Left renal cortex interstitium (tissue), 4 donors: ENCODE results near the gene PRF1. TPM values are rescaled to one million over a fixed set of nuclear protein-coding genes. Genes with fewer than 3 reads are reported as not detected.
"Not testable (repeated sequence)": the region's sequence is repeated elsewhere in the genome, so short reads cannot be mapped to it uniquely, and the experiment has no call there.

Source experiments
- DNase-seq, 4 donors: peaks; one replicate each; pipeline ENCODE4 v3.0.0-alpha.2; 2013; ENCODE audit warnings: low read depth in 4 of 4, low spot score in 2 of 4, missing footprints in 1 of 4
- polyA plus RNA-seq, 4 donors: library from polyadenylated mRNA; unstranded; fragments of 120-200 nt; gene quantifications; one replicate each; pipeline ENCODE4 v1.2.1, GENCODE V29; 2013; ENCODE audit not compliant: insufficient read length in 4 of 4

Gene PRF1
- 1 to 10 TPM in 1 of 4 donors, under 1 TPM in 3; 0.33 to 1.1 (median 0.67) TPM for polyA plus RNA-seq

DNA sequence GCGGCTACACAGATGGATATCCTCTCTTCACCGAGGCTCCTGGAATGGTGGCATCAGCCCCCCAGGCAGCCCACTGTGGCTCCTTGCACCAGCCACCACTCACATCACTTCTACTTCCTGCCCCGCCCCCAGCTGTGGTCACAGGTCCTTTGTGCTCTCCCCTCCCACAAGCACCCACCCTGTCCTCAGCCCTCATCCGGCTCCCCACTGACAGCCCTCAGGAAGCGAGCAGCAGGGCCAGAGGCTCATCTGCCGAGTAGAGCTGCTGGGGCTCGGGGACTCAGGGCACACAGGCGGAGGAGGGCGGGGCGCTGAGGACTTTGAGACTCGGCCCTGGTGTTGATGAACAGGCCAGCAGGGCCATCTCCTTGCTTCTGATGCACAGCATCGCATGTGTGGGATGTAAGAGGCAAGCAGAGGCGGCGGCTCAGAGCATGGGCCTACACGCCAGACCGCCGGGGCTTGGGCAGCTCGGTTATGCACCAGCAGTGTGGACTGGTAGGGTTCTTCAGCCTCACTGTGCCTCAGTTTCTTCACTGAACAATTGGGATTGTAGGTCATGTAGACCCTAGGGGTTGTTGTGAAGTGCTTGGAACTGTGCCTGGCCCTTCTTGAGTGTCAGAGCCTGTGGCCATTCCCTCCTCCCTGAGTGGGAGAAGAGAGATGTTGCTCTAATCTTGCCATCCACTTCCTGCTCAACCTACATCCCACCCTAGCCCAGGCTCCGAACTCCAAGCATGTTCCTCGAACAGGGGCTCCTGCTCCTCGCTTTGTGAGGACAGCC is at the start of gene PRF1:
TSS of gene PRF1 (minus strand) at position 77 of the 784 bp plus-strand sequence. CDS start 1,839 bp downstream, outside the sequence.
- no peak for DNase-seq

DNA sequence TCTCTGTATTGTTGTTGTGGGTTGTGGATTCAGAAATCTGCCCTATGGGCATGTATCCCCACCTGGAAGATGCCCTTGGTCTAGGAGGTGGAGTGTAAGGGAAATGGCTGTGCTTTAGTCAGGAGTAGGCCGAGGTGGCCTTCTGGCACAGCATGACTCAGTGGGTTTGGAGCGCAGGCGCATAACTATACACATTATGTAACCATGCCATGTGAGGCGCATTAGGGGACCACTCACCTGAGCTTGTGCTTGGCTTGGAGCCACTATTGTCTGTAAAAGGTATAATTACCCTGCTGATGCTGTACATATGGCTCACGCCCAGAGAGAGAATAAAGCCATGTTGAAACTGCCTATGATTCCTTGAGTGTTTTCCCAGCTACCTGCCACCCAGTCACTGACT is 49.1 kb upstream of the PRF1 start:
- DNase-seq: no peak

DNA sequence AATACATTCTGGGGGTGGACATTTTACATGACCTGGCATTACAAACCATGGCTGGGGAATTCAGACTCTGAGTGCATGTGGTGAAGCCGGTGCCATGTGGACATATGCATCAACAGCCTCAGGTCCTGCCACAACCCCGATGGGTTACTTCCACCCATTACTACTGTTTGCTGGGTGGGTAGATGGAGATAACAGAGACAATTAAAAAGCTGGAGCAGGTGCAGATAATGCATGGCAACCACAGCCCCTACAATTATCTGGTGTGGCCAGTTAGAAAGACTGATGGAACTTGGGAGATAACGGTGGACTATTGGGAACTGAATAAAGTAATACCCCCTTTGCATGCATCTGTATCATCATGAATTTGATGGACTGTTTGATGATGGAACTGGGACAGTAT is 48.2 kb upstream of the PRF1 start:
- no peak for DNase-seq

- no peak for DNase-seq
These were observed 47.6 kb upstream of the PRF1 start for GRCh38 chr10:70650104-70650503.

DNA sequence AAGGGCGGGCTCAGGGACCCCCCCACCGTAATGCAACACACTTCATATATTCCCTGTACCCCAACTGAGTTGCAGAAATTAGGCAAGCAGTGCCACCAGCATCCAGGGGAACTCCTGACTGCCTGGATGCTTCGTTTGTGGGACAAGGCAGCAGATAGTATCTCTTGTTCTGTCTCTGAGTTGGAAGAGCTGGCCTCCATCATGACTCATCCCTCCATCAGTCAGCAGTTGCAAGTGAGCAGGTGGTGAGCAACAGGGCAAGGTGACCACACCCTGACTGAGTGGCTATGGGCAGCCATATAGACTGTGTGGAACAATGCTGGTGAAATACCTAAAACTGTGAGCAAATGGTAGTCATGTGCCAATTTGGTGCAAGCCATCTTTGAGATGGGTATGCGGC is 47.0 kb upstream of the PRF1 start:
- DNase-seq: no peak

DNA sequence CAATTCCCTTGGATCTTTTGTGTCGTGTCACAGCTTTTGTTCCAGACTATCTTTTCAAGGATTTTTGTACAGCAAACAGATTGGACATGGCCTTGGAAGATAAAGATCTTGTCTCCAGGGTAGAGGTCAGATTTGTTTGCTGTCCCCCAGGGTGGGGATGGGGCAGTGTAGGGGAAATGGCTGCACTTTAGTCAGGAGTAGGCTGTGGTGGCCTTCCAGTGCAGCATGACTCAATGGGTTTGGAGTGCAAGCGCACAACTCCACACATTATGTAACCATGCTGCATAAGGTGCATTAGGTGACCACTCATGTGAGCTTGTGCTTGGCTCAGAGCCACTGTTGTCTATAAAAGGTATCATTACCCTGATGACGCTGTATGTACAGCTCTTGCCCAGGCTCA is 45.9 kb upstream of the PRF1 start:
- no peak for DNase-seq

- DNase-seq: no peak
These were observed 44.5 kb upstream of the PRF1 start for GRCh38 chr10:70647086-70647485.

DNA sequence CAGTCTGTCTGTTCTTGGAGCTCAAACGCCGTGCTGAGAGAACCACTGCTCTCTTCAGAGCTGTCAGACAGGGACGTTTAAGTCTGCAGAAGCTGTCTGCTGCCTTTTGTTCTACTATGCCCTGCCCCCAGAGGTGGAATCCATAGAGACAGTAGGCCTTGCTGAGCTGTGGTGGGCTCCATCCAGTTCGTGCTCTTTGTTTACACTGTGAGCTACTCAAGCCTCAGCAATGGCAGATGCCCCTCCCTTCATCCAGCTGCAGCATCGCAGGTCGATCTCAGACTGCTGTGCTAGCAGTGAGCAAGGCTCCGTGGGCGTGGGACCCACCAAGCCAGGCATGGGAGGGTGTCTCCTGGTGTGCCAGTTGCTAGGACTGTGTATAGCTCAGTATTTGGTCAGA is 42.4 kb upstream of the PRF1 start:
- DNase-seq: not testable (repeated sequence)

- DNase-seq: not testable (repeated sequence)
These were observed 40.7 kb upstream of the PRF1 start for GRCh38 chr10:70643272-70643671.

DNA sequence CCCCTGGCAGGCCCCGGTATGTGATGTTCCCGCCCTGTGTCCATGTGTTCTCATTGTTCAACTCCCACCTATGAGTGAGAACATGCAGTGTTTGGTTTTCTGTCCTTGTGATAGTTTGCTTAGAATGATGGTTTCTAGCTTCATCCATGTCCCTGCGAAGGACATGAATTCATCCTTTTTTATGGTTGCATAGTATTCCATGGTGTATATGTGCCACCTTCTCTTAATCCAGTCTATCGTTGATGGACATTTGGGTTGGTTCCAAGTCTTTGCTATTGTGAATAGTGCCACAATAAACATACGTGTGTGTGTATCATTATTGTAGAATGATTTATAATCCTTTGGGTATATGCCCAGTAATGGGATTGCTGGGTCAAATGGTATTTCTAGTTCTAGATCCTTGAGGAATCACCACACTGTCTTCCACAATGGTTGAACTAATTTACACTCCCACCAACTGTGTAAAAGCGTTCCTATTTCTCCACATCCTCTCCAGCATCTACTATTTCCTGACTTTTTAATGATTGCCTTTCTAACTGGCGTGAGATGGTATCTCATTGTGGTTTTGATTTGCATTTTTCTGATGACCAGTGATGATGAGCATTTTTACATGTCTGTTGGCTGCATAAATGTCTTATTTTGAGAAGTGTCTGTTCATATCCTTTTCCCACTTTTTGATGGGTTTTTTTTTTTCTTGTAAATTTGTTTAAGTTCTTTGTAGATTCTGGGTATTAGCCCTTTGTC is 37.3 kb upstream of the PRF1 start:
- not testable (repeated sequence) for DNase-seq

DNA sequence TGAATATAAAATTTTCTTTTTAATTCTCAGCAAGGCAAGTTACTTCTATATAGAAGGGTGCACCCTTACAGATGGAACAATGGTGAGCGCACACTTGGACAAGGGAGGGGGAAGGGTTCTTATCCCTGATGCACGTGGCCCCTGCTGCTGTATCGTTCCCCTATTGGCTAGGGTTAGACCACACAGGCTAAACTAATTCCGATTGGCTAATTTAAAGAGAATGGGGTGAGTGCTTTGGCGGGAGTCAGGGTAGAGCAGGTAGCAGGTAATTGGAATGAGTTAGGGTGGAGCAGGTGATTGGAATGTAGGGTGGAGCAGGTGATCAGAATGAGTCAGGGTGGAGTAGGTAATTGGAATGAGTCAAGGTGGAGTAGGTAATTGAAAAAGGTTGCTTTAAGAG is 32.0 kb upstream of the PRF1 start:
- not testable (repeated sequence) for DNase-seq

GRCh38 chr10:70634011-70634410 is 31.5 kb upstream of the PRF1 start:
- DNase-seq: no peak

DNA sequence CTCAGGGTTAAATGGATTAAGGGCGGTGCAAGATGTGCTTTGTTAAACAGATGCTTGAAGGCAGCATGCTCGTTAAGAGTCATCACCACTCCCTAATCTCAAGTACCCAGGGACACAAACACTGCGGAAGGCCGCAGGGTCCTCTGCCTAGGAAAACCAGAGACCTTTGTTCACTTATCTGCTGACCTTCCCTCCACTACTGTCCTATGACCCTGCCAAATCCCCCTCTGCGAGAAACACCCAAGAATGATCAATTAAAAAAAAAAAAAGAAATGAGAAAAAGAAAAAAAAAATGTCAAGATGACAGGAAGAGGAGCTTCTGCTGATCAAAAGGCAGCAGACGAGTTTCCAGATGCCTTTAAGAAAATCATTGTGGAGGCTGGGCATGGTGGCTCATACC is 29.2 kb upstream of the PRF1 start:
- not testable (repeated sequence) for DNase-seq

GRCh38 chr10:70629338-70629737 is 26.8 kb upstream of the PRF1 start:
- DNase-seq: no peak

- no peak for DNase-seq
These were observed 23.5 kb upstream of the PRF1 start for GRCh38 chr10:70626056-70626455.

GRCh38 chr10:70622981-70623844 is 20.7 kb upstream of the PRF1 start:
- DNase-seq: no peak

DNA sequence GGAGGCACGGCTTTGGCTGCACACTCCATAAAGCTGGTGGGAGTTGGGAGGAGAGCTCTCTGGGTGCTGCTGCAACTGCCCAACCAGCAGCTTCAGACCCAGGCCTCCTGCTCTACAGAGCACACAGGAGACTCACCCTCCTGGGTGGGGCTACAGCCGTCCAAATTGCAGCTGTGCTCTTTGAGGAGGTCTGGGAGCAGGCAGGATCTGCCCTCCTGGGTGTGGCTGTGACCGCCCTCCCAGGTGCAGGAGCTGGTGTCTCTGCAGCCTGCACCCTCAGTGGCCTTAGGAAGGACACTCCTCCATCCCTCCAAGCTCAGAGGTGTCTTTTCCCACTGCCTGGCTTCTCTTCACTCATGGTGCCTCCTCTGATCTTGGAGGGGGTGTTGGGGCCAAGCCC is 20.0 kb upstream of the PRF1 start:
- DNase-seq: no peak

GRCh38 chr10:70621503-70622078 is 19.1 kb upstream of the PRF1 start:
- DNase-seq: no peak

GRCh38 chr10:70620020-70620289 is 17.4 kb upstream of the PRF1 start:
- DNase-seq: no peak

- no peak for DNase-seq
These were observed 16.9 kb upstream of the PRF1 start for GRCh38 chr10:70619271-70620019.
